8988T (cell line): Measurements from ENCODE around the gene ASB2.

ENCODE experiments used
- DNase-seq: peaks from one replicate; pipeline ENCODE4 v3.0.0; 2011

ASB2 gene

DNA sequence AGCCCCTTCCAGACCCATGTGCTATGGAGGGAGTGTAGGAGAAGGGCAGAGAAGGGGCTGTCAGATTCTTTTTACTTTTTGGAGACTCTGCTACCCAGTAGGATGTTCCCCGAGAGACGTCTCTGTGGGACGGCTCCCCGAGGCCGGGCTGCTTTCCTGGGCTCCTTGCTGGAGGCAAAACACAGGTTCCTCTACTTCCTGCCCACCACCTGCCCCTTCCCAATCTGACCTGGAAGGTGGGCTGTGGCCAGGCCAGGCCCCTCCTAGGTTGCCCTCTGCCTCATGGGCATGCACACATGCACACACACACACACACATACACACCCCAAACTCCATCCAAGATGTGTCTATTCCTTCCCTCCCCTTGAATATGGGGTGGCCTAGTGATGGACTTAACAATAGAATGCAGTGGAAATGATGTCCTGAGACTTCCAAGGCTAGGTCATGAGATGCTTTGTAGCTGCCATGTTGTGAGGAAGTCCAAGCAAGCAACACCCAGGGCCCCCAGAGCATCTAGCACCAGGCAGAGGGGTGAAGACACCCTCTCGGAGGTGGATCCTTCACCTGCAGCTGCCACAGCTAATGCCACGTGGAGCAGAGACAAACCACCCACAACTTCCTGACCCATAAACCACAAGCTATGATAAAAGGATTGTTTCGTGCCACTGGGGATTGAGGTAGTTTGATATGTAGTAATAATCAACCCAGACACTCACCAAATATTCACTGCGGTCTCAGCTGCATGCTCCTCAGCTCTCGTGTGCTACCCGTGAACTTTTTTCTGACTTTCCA, 1.6 kb upstream of the ASB2 start:
- no peak for DNase-seq

DNA sequence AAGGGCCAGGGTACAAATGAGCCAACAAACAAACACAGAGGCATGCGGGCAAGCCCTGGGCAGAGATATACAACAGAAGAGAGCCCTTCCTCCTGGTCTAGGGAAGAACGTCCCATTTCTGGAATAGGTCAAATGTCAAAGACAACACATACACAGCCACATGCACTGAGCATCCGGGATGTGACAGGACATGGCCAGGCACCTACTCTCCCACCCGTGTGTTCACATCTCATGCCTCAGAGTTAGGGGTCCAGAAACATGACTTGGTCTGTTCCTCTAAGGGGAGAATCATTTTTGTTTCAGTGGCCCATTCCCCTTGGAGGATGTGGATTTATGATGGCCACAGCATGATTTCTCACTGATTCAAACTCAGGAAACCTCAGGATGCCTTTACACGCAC, 801 bp upstream of the ASB2 start:
- DNase-seq = no peak

GRCh38 chr14:93975791-93976476, 436 bp downstream of the ASB2 start:
- DNase-seq = no peak

DNA sequence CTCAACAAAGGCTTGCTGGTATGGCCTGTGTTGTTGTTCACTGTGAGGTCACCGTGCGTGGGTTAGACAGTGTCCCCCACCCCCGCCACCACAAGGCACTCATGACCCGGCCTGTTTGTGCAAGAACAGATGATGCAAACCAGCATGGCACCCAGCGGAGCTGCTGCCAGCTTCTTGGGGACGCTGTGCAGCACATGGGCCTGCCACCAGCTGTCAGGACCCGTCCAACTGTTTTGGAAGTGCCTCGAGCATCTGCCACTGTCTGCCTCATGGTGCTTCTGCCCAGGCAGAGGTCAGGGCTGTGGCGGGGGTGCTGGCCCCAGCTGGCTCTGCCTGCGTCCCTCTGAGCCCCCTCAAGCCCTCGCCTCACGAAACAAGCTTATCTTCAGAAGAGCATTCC, 1.5 kb downstream of the ASB2 start:
- DNase-seq = no peak

- no peak for DNase-seq
These were observed 2.1 kb downstream of the ASB2 start for GRCh38 chr14:93974299-93974698.

- no peak for DNase-seq
These were observed 2.8 kb downstream of the ASB2 start for GRCh38 chr14:93973607-93974006.

DNA sequence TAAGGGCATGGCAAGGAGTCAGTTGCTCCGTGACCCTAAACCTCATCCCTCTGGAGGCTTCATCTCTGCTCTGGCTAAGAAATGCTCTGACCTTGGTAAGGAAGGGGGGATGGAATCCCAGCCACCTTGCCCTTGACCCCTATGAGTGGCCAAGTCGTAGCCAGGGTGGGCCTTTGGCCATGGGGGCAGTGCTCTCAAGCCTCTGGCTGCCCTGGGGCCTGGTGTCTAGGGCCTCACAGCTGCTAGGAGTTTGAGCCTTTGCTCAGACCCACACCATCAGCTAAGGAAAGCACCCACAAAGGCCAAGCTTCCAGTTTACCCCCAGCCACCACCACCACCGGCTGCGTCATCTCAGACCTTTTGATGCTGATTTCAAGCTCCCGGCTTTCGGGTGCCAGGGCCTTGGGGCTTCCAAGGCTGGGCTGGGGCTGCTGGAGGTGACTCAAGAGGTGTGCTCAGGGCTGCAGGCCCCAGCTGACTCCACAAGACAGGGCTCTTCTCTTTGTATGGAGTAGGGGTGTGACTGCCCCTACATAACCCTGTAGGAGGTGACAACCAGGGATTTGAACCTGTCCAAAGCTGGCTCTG, 3.7 kb downstream of the ASB2 start:
- no peak for DNase-seq

DNA sequence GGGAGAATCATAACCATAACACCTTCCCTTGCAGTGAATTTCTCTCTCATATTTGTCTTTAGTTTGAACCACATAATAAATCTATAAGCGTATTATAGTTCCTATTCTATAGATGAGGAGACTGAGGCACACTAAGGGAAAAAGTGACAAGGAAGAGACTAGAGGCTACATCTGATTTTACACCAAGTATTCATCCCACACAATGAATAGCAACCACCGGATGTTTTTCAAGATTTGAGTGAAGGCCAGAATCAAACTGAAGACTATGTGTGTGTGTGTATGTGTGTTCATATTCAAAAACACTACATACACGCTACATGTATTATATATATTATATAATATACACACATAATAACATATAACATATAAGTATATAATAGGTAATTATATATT, 4.7 kb downstream of the ASB2 start:
- DNase-seq = no peak

GRCh38 chr14:93970965-93971634, 5.3 kb downstream of the ASB2 start:
- no peak for DNase-seq

DNA sequence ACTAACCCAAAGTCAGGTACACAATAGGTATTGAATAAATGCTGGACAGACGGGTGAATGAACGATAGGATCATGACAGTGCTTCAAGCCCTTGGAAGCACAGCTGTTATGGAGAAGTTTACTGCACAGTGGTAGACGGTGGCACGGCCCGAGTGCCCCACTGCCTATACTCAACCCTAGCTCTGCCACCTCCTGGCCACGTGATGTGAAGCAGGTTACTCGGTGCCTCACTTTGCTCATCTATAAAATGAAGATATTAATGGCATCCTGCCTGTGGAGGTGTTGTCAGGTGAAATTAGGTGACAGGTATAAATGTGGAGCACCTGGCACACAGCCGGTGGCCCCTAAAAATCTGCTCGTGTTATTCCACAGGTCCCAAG, 5.8 kb downstream of the ASB2 start:
- peak; percentile 61 for DNase-seq

- no peak for DNase-seq
These were observed 7.1 kb downstream of the ASB2 start for GRCh38 chr14:93969082-93969828.

DNA sequence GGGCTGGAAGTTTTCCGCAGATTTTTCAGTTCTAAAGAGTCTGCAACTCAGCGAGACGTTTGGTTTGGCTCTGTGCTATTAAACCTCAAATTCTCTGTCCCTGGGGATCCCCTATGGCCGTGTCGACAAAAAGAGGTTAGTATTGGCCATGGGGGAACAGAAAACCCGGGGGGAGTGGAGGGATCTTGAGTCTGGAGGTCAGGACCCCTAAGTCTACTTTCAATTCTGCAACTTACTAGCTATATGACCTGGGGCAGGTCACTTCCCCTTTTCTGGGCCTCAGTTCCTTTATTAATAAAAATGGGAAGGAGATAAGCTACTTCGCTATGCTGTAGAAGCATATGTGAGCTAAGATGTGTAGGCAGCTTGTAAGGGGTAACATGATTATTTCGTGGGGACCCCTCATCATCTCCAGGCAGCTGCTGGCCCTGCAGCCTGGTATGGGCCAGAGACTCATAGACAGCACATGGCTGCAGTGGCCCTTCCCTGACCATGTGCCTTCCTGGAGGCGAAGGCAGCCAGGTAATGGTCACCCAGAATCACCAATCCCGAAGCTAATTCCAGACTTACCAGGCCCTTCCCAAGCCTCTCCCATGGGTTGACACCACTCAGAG, 8.6 kb downstream of the ASB2 start:
- no peak for DNase-seq

- DNase-seq = no peak
These were observed 10.4 kb downstream of the ASB2 start for GRCh38 chr14:93965946-93966474.

GRCh38 chr14:93965287-93965821, 11.0 kb downstream of the ASB2 start:
- no peak for DNase-seq

DNA sequence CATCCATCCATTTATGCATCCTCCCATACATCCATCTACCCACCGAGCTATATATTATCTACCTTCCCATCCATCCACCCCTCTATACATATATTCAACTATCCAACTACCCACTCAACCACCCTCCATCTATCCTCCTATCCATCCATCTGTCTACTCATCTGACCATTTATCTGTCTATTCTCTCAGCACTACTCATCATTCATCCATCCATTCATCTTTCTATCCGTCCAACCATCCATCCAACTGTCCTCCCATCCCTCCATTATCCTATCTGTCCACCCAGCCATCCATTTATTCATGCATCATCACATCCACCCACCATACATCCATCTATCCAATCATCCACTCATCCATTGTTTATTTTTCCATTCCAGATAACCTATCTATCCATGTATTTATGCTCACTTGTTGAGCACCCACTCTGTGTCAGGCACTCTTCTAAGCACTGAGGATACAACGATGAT, 11.5 kb downstream of the ASB2 start:
- no peak for DNase-seq

DNA sequence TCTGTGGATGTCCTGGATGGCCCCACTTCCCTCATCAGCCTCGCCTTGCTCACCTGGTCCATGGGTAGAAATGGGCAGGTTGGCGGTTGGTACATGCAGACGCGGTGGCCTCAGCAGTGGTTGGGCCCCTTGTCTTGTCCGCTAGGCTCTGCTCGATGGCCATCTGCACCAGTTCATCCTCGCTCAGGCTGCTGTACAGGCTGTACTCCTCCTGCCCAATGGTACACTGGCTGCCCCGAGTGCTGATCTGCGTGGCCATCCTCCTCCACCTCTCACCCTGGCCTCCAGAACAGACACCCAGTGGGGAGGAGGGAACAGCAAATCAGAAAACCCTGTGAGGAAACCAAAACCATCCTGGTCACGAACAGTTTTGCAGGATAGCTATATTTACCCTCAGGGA, 12.1 kb downstream of the ASB2 start:
- DNase-seq = no peak

DNA sequence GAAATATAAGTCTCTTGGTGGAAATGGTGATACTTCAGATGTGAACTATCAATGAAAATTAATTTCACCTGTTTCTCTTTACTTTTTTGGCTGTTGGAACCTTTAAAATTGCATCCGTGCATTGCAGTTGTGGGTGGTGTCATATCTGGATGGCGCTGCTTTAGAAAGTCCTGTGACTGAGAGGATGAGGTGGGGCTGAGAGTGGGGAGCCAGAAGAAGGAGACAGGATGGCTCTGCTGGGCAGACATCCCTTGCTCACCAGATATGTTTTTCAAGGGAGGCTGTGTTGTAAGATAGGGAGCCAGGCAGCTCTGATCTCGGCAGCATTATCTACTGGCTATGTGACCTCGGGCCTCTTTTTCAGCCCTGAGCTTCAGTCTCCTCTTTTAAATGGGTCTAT, 12.7 kb downstream of the ASB2 start:
- no peak for DNase-seq

- no peak for DNase-seq
These were observed 13.4 kb downstream of the ASB2 start for GRCh38 chr14:93962701-93963601.

- no peak for DNase-seq
These were observed 14.8 kb downstream of the ASB2 start for GRCh38 chr14:93961620-93962019.

DNA sequence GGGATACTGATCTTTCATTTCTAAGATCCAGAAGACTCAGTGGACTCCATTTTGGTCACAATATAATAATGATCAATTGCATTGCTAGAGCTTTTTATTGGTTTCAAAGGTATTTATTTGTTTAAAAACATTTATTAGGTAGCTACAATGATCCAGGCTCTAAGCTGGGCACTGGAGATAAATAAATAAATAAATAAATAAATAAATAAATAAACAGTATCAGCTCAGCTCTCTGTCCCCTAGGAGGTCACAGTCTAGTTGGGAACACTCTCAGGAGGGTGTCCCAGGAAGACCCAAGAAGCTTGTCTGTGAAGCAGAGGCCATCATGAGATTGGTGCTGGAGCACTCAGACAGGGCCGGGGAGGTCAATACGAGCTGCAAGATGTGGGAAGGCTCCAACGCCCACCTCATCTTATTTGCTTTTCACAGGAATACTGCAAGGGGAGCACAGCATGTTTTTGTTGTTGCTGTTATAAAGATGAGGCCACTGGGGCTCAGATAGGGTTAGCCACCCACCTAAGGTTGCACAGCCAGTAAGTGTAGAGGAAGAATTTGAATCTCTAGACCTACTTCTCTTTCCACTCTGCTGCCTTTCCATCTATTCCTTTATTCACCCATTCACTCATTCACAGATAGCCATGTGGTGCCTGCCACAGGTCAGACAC, 15.5 kb downstream of the ASB2 start:
- DNase-seq = no peak
